GM18517 (cell line): ENCODE data around the gene C4BPA.

Experiments
- ATAC-seq: cut with Tn5 transposase; IDR thresholded peaks from one replicate; pipeline ENCODE4 v1.9.1; 2021; ENCODE audit warnings: mild to moderate bottlenecking, moderate library complexity; ENCODE audit not compliant: unreplicated experiment

The C4BPA gene

GRCh38 chr1:207112616-207113296 lies 8.7 kb downstream of the C4BPA start:
- ATAC-seq: no peak

GRCh38 chr1:207115269-207115668 lies 11.2 kb downstream of the C4BPA start:
- ATAC-seq: no peak

- ATAC-seq: no peak
These were observed 20.4 kb downstream of the C4BPA start for GRCh38 chr1:207124389-207124788.

- ATAC-seq: no peak
These were observed 24.4 kb downstream of the C4BPA start for GRCh38 chr1:207128336-207128921.

- ATAC-seq: no peak
These were observed 25.0 kb downstream of the C4BPA start for GRCh38 chr1:207129053-207129452.

- no peak for ATAC-seq
These were observed 26.4 kb downstream of the C4BPA start for GRCh38 chr1:207130252-207131036.

GRCh38 chr1:207131163-207131562 lies 27.1 kb downstream of the C4BPA start:
- ATAC-seq: no peak

- no peak for ATAC-seq
These were observed 30.5 kb downstream of the C4BPA start for GRCh38 chr1:207134581-207134980.

- no peak for ATAC-seq
These were observed 35.6 kb downstream of the C4BPA start for GRCh38 chr1:207139616-207140015.

- ATAC-seq: no peak
These were observed 36.5 kb downstream of the C4BPA start for GRCh38 chr1:207140536-207140935.

GRCh38 chr1:207145401-207146058 lies 41.5 kb downstream of the C4BPA start:
- no peak for ATAC-seq

- ATAC-seq: no peak
These were observed 47.9 kb downstream of the C4BPA start for GRCh38 chr1:207151920-207152319.

GRCh38 chr1:207152792-207153468 lies 48.9 kb downstream of the C4BPA start:
- ATAC-seq: no peak

- ATAC-seq: no peak
These were observed 51.0 kb downstream of the C4BPA start for GRCh38 chr1:207155028-207155427.

GRCh38 chr1:207156095-207156494 lies 52.1 kb downstream of the C4BPA start:
- ATAC-seq: no peak

GRCh38 chr1:207156826-207157225 lies 52.8 kb downstream of the C4BPA start:
- no peak for ATAC-seq

GRCh38 chr1:207164086-207164485 lies 60.1 kb downstream of the C4BPA start:
- no peak for ATAC-seq

GRCh38 chr1:207172321-207172720 lies 68.3 kb downstream of the C4BPA start:
- ATAC-seq: no peak

- no peak for ATAC-seq
These were observed 68.9 kb downstream of the C4BPA start for GRCh38 chr1:207172885-207173284.

GRCh38 chr1:207173396-207173795 lies 69.4 kb downstream of the C4BPA start:
- no peak for ATAC-seq

GRCh38 chr1:207174913-207175312 lies 70.9 kb downstream of the C4BPA start:
- ATAC-seq: no peak
